ENCODE results near the gene PDE6C.

Gene PDE6C

GRCh38 chr10:93612311-93612710 is at the start of gene PDE6C:
TSS of gene PDE6C (plus strand) at chr10:93612537. CDS start at chr10:93612726, 189 bp downstream.
- no peak for DNase-seq (ENCODE audit: low read depth, low spot score)

GRCh38 chr10:93565446-93565845 is 46.9 kb upstream of the PDE6C start:
- DNase-seq (ENCODE audit: low read depth, low spot score) = no peak

DNA sequence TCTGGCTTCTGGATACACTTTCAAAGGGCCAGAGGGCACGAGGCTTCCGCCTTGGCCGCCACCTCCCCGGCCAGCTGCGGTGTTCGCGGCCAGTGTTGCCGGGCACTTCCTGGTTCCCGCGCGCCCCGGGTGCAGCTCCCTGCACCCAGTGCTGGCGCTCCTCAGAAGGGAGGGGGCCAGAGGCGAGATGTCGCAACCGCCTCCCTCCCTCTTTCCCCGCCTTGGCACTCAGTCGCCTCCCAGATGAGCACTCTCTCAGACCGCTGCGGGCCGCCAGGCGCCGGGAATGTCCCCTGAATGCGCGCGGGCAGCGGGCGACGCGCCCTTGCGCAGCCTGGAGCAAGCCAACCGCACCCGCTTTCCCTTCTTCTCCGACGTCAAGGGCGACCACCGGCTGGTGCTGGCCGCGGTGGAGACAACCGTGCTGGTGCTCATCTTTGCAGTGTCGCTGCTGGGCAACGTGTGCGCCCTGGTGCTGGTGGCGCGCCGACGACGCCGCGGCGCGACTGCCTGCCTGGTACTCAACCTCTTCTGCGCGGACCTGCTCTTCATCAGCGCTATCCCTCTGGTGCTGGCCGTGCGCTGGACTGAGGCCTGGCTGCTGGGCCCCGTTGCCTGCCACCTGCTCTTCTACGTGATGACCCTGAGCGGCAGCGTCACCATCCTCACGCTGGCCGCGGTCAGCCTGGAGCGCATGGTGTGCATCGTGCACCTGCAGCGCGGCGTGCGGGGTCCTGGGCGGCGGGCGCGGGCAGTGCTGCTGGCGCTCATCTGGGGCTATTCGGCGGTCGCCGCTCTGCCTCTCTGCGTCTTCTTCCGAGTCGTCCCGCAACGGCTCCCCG is 45.7 kb upstream of the PDE6C start, which contains the start of gene FFAR4:
TSS of gene FFAR4 (plus strand) at position 231 of the 842 bp plus-strand sequence. CDS start at position 287, 56 bp downstream.
- DNase-seq (ENCODE audit: low read depth, low spot score) = no peak

DNA sequence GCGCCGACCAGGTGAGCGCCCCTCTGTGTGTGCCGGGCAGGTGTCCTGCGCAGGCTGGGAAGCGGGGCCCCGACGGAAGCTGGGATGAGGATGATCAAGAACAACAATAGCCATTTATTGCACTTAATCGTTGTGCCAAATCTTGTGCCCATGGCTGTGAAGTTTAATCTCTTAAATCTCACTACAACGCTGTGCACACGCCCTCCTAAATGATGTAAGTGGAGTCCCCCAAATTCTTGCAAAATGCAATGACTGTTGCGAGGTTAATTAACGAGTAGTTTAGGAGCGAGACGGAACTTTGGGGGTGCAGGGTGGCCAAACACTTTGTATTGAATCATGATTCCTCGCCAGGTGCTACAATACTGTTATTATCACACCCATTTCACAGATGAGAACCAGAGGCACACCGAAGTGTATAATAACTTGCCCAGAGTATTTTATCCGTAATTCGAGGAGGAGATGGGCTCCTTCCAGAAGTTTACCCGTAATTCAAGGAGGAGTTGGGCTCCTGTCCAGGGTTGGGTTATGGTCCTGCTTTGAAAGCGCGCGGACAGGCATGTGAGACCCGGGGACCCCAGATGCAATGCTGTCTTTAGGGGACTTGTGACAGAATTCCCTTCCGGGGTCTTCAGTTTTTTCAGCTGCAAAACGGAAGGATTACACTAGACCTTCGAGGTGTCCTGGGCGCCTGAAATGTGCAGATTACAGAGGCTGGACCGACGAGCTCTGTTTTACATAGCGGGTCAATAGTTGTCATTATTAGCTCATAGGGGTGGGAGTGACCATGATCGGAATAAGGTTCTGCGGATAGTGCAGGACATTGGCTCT is 44.8 kb upstream of the PDE6C start:
- no peak for DNase-seq (ENCODE audit: low read depth, low spot score)

- no peak for DNase-seq (ENCODE audit: low read depth, low spot score)
Observed at GRCh38 chr10:93568105-93568390, 44.3 kb upstream of the PDE6C start.

DNA sequence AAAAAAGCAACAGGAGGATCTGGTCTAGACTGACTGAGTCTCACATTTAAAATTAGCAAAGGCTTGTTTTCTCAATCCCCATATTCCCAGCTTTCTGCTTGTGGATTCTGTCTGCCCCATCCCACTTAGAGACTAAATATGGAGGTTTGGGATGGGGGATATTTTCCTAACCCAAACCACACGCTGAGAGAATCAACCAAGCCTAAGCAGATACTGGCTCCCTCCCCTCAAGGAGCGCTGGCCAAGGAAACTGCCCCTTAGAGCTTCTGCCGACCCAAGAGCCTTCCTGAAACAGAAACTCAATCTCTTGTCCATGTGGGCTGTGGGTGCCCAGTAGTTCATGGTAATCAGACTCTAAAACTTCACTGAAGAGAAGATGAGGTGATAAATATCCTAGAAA is 42.0 kb upstream of the PDE6C start:
- no peak for DNase-seq (ENCODE audit: low read depth, low spot score)

GRCh38 chr10:93572606-93573005 is 39.7 kb upstream of the PDE6C start:
- DNase-seq (ENCODE audit: low read depth, low spot score) = no peak

DNA sequence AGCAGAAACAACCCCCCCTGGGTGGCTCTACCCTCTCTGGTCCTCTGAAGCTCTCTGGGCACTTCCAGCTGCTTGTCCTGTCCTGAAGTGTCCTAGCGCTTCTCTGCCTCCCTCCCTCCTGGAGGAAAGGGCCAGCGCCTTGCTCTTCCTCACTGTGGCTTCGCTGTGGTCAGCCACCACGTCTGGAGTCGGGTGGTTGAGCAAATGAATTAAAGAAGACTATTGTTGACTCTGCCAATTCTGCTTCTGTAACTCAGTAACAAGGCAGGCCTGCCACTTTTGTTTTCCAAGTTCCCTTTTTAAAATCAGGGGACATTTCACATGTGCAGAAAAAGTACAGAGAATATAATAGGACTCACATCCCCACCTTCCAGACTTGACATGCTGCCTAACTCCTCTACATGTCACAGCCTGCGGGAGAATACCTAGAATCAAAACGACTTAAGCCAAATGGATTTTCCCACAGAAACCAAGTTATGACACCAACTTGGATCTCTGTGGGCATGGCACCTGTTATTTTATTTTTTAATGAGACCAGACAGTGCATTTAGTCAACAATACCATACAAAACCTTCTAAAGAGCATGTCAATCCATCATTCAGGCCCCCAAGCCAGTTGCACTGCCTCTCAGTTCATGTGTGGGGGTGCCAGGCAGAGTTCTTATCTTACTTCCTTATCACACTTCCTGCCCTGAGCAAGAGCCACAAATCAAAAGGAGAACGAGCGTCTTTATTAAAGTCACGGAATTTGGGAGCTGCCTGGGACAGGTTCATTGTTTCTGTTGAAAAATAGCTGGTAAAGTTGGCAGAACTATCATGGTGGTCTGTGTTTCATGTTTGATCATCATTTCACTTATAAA is 39.1 kb upstream of the PDE6C start:
- DNase-seq (ENCODE audit: low read depth, low spot score) = no peak

GRCh38 chr10:93573924-93574323 is 38.4 kb upstream of the PDE6C start:
- DNase-seq (ENCODE audit: low read depth, low spot score) = no peak

- DNase-seq (ENCODE audit: low read depth, low spot score) = no peak
Observed at GRCh38 chr10:93576888-93577287, 35.4 kb upstream of the PDE6C start.

- DNase-seq (ENCODE audit: low read depth, low spot score) = no peak
Observed at GRCh38 chr10:93577565-93577964, 34.8 kb upstream of the PDE6C start.

- DNase-seq (ENCODE audit: low read depth, low spot score) = no peak
Observed at GRCh38 chr10:93579089-93579488, 33.2 kb upstream of the PDE6C start.

- no peak for DNase-seq (ENCODE audit: low read depth, low spot score)
Observed at GRCh38 chr10:93579985-93580711, 32.2 kb upstream of the PDE6C start.

GRCh38 chr10:93580828-93581227 is 31.5 kb upstream of the PDE6C start:
- DNase-seq (ENCODE audit: low read depth, low spot score) = no peak

DNA sequence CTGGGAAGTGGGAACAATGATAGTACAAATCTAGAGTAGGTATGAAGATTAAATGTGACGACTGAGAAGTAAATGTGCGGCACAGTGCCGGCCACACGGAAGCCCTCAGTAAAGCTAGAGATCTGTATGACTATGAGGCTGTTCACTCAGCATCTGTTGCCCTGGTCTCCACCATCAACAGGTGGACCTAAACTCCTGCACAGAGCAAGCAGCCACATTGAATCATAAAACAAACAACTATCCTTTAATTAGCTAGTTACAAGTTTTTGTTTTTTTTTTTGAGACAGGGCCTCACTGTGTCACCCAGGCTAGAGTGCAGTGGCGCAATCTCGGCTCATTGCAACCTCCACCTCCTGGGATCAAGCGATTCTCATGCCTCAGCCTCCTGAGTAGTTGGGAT is 27.9 kb upstream of the PDE6C start:
- DNase-seq (ENCODE audit: low read depth, low spot score) = no peak

DNA sequence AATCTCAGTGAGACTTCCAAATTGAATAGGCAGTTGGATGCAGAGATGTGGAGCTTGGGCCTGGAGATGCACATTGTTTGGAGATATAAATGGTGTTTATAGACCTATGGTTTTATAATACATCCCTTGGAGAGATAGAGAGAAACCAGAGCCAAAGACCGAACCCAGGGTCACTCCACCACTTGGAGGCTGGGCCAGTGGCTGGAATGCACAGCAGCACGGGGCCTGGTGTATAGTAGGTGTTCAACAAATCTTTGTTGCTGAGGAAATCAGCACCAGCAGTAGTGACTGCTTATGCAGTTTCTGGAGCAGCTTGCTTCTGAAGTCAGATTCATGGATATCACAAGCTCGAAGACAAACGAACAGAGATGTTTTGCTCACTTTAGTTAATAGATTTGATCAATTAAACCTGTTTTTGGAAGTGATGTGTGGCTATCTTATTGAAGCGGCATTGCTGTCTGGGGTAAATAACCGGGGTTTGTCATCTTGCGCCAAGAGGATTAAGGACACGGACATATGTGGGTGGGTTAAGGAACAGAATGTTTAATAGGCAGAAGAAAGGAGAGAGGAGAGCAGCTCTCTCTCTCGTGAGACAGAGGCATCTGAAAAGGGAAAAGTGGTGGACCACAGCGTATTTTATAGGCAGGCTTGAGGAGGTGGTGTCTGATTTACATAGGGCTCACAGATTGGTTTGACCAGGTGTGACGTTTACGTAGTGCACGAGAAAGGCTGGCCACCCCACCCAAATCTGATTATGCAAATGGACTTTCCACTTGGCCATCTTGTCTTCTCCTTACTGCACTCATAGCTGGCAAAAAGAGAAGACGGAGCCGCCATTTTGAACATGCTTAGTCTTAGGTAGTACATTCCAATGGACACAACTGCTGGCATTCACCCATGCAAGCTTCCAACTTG is 22.4 kb upstream of the PDE6C start:
- no peak for DNase-seq (ENCODE audit: low read depth, low spot score)

DNA sequence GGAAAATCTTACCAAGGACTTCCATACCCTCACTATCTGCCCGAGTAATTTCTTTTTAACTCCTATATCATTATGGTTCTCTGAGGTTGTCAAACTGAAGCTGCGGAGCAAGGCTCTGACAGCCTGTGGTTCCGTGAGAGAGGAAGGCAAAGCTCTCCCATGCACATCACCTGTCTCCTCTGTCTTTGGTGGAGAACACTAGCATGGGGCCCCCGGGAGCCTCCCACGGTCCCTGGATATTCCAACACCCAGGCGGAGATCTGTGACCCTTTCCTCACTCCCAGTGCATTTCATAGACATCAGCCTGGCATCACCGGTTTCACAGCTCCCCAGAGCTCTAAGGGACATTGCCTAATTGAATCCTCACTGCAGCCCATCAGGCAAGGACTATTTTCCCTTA is 21.7 kb upstream of the PDE6C start:
- no peak for DNase-seq (ENCODE audit: low read depth, low spot score)

- DNase-seq (ENCODE audit: low read depth, low spot score) = no peak
Observed at GRCh38 chr10:93591065-93591808, 21.1 kb upstream of the PDE6C start.

- no peak for DNase-seq (ENCODE audit: low read depth, low spot score)
Observed at GRCh38 chr10:93593254-93593653, 19.1 kb upstream of the PDE6C start.
